SK-N-SH (cell line): ENCODE results near the gene PLEKHG5. TPM values are rescaled to one million over a fixed set of nuclear protein-coding genes. Genes with fewer than 3 reads are reported as not detected.

Experiments used
- CTCF ChIA-PET: fragments of 300-600, 350-600 bp; formaldehyde crosslinking; extraction: SDS; loops from one replicate; lab custom pipeline; 2021; lab: Yijun Ruan, JAX
- POLR2A ChIA-PET: fragments of 350-600 bp; sonication (Branson Sonifier 250); formaldehyde crosslinking; extraction: SDS; loops from one replicate; lab custom pipeline; 2020; ENCODE audit warnings: antibody characterized with exemption, inconsistent platforms; lab: Yijun Ruan, JAX
- DNase-seq: peaks from one replicate; pipeline ENCODE4 v3.0.0; 2012
- H2AFZ ChIP-seq: fragments of 200-600 bp; sonication (generic); 2 replicates; pipeline ENCODE4 v1.8.1; 2016; ENCODE audit warnings: antibody characterized with exemption, mild to moderate bottlenecking, low read depth
- H3F3A ChIP-seq: fragments of 200-600 bp; sonication (generic); replicated peaks from 2 replicates; pipeline ENCODE3; 2016; ENCODE audit warnings: antibody characterized with exemption, mild to moderate bottlenecking; ENCODE audit not compliant: insufficient read depth
- H3K27ac ChIP-seq, 2 experiments: fragments of 200-500 bp in 1 of 2; fragments of 200-600 bp in 1 of 2; sonication (Bioruptor generic) in 1 of 2; sonication (generic), shearing (Covaris generic) in 1 of 2; 2 replicates each; pipeline versions ENCODE4 v1.5.1 to v1.6.1; 2014 to 2016; ENCODE audit warnings: low read depth in 2 of 2, inconsistent platforms in 1 of 2, low read length in 1 of 2, mild to moderate bottlenecking in 1 of 2, mixed read lengths in 1 of 2
- H3K27me3 ChIP-seq: fragments of 200-600 bp; sonication (generic), shearing (Covaris generic); 2 replicates; pipeline ENCODE4 v1.6.1; 2016; ENCODE audit warnings: mixed run types; ENCODE audit not compliant: insufficient read depth
- H3K36me3 ChIP-seq, 2 experiments: fragments of 200-500 bp in 1 of 2; fragments of 200-600 bp in 1 of 2; sonication (Bioruptor generic) in 1 of 2; sonication (generic) in 1 of 2; replicated peaks in 1 of 2; 2 replicates each; pipeline versions ENCODE3 to v1.5.1; 2014 to 2016; ENCODE audit warnings: low read length in 1 of 2, mild to moderate bottlenecking in 1 of 2; ENCODE audit not compliant: insufficient read depth in 2 of 2, control insufficient read depth in 1 of 2
- H3K4me1 ChIP-seq, 2 experiments: fragments of 200-500 bp in 1 of 2; fragments of 200-600 bp in 1 of 2; sonication (Bioruptor generic) in 1 of 2; sonication (generic), shearing (Covaris generic) in 1 of 2; 2 replicates each; pipeline versions ENCODE4 v1.5.1 to v1.6.1; 2014 to 2016; ENCODE audit warnings: low read depth in 1 of 2, low read length in 1 of 2, mixed run types in 1 of 2; ENCODE audit not compliant: insufficient read depth in 2 of 2, control insufficient read depth in 1 of 2
- H3K4me2 ChIP-seq: fragments of 200-600 bp; sonication (generic), shearing (Covaris generic); 2 replicates; pipeline ENCODE4 v1.6.1; 2017; ENCODE audit warnings: mixed run types
- H3K4me3 ChIP-seq, 2 experiments: fragments of 200-500 bp in 1 of 2; fragments of 200-600 bp in 1 of 2; sonication (Bioruptor generic) in 1 of 2; sonication (generic), shearing (Covaris generic) in 1 of 2; 2 replicates each; pipeline versions ENCODE4 v1.5.1 to v1.8.1; 2014 to 2016; ENCODE audit warnings: low read depth in 2 of 2, inconsistent platforms in 1 of 2, low read length in 1 of 2, mild to moderate bottlenecking in 1 of 2, mixed read lengths in 1 of 2, moderate library complexity in 1 of 2
- H3K79me2 ChIP-seq: fragments of 200-600 bp; sonication (generic); 2 replicates; pipeline ENCODE4 v1.8.1; 2017; ENCODE audit warnings: mild to moderate bottlenecking; ENCODE audit not compliant: insufficient read depth
- H3K9ac ChIP-seq: fragments of 200-600 bp; sonication (generic); 2 replicates; pipeline ENCODE4 v1.6.1; 2017; ENCODE audit warnings: mixed run types
- H3K9me2 ChIP-seq: fragments of 200-600 bp; sonication (generic); 2 replicates; pipeline ENCODE4 v1.6.1; 2017; ENCODE audit warnings: mixed run types
- H3K9me3 ChIP-seq: fragments of 200-600 bp; sonication (generic); 2 replicates; pipeline ENCODE4 v1.6.1; 2017; ENCODE audit warnings: mixed run types, mild to moderate bottlenecking, moderate library complexity
- H4K20me1 ChIP-seq: fragments of 200-600 bp; sonication (generic); 2 replicates; pipeline ENCODE4 v1.6.1; 2017; ENCODE audit warnings: mild to moderate bottlenecking, mixed run types; ENCODE audit not compliant: insufficient read depth
- CTCF ChIP-seq: fragments of 200-600 bp; sonication (generic); IDR thresholded peaks from 2 replicates; pipeline ENCODE4 v1.6.1; 2017; ENCODE audit warnings: antibody characterized with exemption, mild to moderate bottlenecking, moderate library complexity
- EP300 ChIP-seq, 2 experiments: IDR thresholded peaks; 2 replicates each; pipeline versions ENCODE4 v1.4.0 to v1.6.1; 2012; ENCODE audit warnings: borderline replicate concordance in 1 of 2, low read depth in 1 of 2, low read length in 1 of 2
- FOSL2 ChIP-seq: IDR thresholded peaks from 2 replicates; pipeline ENCODE4 v1.4.0; 2012; ENCODE audit warnings: low read depth, mild to moderate bottlenecking, moderate library complexity, borderline replicate concordance
- FOXJ3 ChIP-seq: sonication (generic); formaldehyde crosslinking; IDR thresholded peaks from 2 replicates; pipeline ENCODE4 v1.5.1; 2020; ENCODE audit warnings: mild to moderate bottlenecking, missing genetic modification reagents
- FOXM1 ChIP-seq: IDR thresholded peaks from 2 replicates; pipeline ENCODE4 v1.4.0; 2012; ENCODE audit warnings: low read depth, mild to moderate bottlenecking
- GATA2 ChIP-seq: sonication (generic); formaldehyde crosslinking; IDR thresholded peaks from 2 replicates; pipeline ENCODE4 v1.5.0; 2020; ENCODE audit warnings: mild to moderate bottlenecking, missing genetic modification reagents
- IRF3 ChIP-seq: fragments of 150-350 bp; IDR thresholded peaks from 2 replicates; pipeline ENCODE4 v1.6.1; 2016; ENCODE audit warnings: mild to moderate bottlenecking, low read depth, low read length
- JUND ChIP-seq: IDR thresholded peaks from 2 replicates; pipeline ENCODE4 v1.4.0; 2012
- MEF2A ChIP-seq: IDR thresholded peaks from 2 replicates; pipeline ENCODE4 v1.4.0; 2012; ENCODE audit warnings: low read depth, borderline replicate concordance
- NFIC ChIP-seq: IDR thresholded peaks from 2 replicates; pipeline ENCODE4 v1.4.0; 2012; ENCODE audit warnings: borderline replicate concordance
- RFX5 ChIP-seq: IDR thresholded peaks from 2 replicates; pipeline ENCODE4 v1.6.1; 2012; ENCODE audit warnings: mild to moderate bottlenecking, improper control_type of control experiment, low read length
- RXRA ChIP-seq: IDR thresholded peaks from 2 replicates; pipeline ENCODE4 v1.4.0; 2012; ENCODE audit warnings: low read depth, mild to moderate bottlenecking, borderline replicate concordance
- SMC3 ChIP-seq: IDR thresholded peaks from 2 replicates; pipeline ENCODE4 v1.6.1; 2012; ENCODE audit warnings: low read depth, low read length, improper control_type of control experiment
- TCF12 ChIP-seq: IDR thresholded peaks from 2 replicates; pipeline ENCODE4 v1.4.0; 2012
- TEAD4 ChIP-seq: IDR thresholded peaks from 2 replicates; pipeline ENCODE4 v1.4.0; 2012; ENCODE audit warnings: mild to moderate bottlenecking, borderline replicate concordance; ENCODE audit not compliant: insufficient read depth
- YY1 ChIP-seq: IDR thresholded peaks from 2 replicates; pipeline ENCODE4 v1.4.0; 2012; ENCODE audit warnings: low read depth, mild to moderate bottlenecking
- WGBS: methylation state at CpG from one replicate; pipeline ENCODE4 v1.1.6; 2017; ENCODE audit warnings: low lambda C conversion rate; 5-methylcytosine and 5-hydroxymethylcytosine counted together
- polyA plus RNA-seq, 3 experiments: library from polyadenylated mRNA; depleted of rRNA; stranded (reverse); fragments of >200 nt; gene quantifications; 2 replicates each; pipeline ENCODE4 v1.2.3, GENCODE V29; 2012

The PLEKHG5 gene
- polyA plus RNA-seq, 1 of the 3 experiments (the other 2 are of a cell fraction) = 14.9 TPM

GRCh38 chr1:6474815-6475282 is 16.6 kb downstream of the PLEKHG5 start:
- Histone ChIP-seq H3K4me2 (no peak overlapping the region), H3K9me3 (no peaks in the 10 kb centered on the region), H3K4me3 (no peak overlapping the region), H3K9me2 (no peaks in the 10 kb centered on the region), H3K27ac (no peak overlapping the region), H3K27me3 (no peaks in the 10 kb centered on the region), H3K4me1 (peaks cover 0 to 2% of the 10 kb centered on the region in 2 experiments; a peak in 1 of 4 replicates), H4K20me1 (no peaks in the 10 kb centered on the region), H3K9ac (no peak overlapping the region), H3K36me3 (peaks cover 0 to 25% of the 10 kb centered on the region in 2 experiments), H3F3A (no peaks in the 10 kb centered on the region), H3K79me2 (no peaks in the 10 kb centered on the region), H2AFZ (no peak overlapping the region)
- WGBS = 93% methylated on average over 10 of the region's 13 CpGs
- DNase-seq = no peak
- POLR2A ChIA-PET = no interaction called here
- TF ChIP-seq TCF12 = no peak
- TF ChIP-seq YY1 = no peak
- no peak for TF ChIP-seq CTCF
- TF ChIP-seq JUND = no peak
- TF ChIP-seq IRF3 = no peak
- TF ChIP-seq FOXJ3 = no peak
- no peak for TF ChIP-seq MEF2A
- no peak for TF ChIP-seq NFIC
- TF ChIP-seq FOXM1 = no peak
- TF ChIP-seq RFX5 = no peak
- no peak for TF ChIP-seq RXRA
- TF ChIP-seq EP300 (IDR thresholded peaks at IDR 0.05; ENCODE audit: borderline replicate concordance in 1 of 2, low read depth in 1 of 2, low read length in 1 of 2) = no peak
- no peak for TF ChIP-seq SMC3
- no peak for TF ChIP-seq TEAD4
- TF ChIP-seq FOSL2 = no peak
- TF ChIP-seq GATA2 = no peak
- CTCF ChIA-PET = interaction anchor here (0.5 to 3.0 kb wide), 4 partner anchors 9 to 61 kb away, joined by 3 to 14 read pairs (median 4); partner anchors contain the start of gene TNFRSF25
